ENCODE data around the gene ACE.

- no peak for TF ChIP-seq FOXA1 (IDR thresholded peaks at IDR 0.05)
- TF ChIP-seq FOXK2 (IDR thresholded peaks at IDR 0.05): no peak
- no peak for TF ChIP-seq SP1 (IDR thresholded peaks at IDR 0.05)
- TF ChIP-seq L3MBTL2 (conservative IDR thresholded peaks at IDR 0.05): no peak
Observed at GRCh38 chr17:63498626-63499195, 21.9 kb downstream of the ACE start.

Data from HEK293T (cell line).